AG04449 (cell line): Measurements from ENCODE around the gene SOBP.

Experiments
- CTCF ChIA-PET: fragments of 350-600 bp; formaldehyde crosslinking; extraction: SDS; loops from one replicate; lab custom pipeline; 2021; ENCODE audit warnings: antibody characterized with exemption; lab: Yijun Ruan, JAX
- POLR2A ChIA-PET: fragments of 400-600, 350-600 bp; formaldehyde crosslinking; extraction: SDS; loops from one replicate; lab custom pipeline; 2020; ENCODE audit warnings: antibody characterized with exemption, inconsistent platforms; lab: Yijun Ruan, JAX
- DNase-seq: peaks from one replicate; pipeline ENCODE4 v3.0.0-alpha.2; 2010; ENCODE audit warnings: low read depth, low spot score
- H3K4me3 ChIP-seq: 2 replicates; pipeline ENCODE4 v1.5.1; 2011; ENCODE audit warnings: low read depth, mild to moderate bottlenecking, control low read depth, low read length
- TF ChIP-seq, protein P1 (sequence below): IDR thresholded peaks from one replicate; pipeline ENCODE4 v1.5.1; 2011; ENCODE audit warnings: mild to moderate bottlenecking, moderate library complexity, low read length, control low read depth, inconsistent platforms; ENCODE audit not compliant: insufficient read depth; ENCODE audit errors: missing control alignments

Gene SOBP

GRCh38 chr6:107646776-107647438 is 157.0 kb downstream of the SOBP start:
- TF ChIP-seq, protein P1, sequence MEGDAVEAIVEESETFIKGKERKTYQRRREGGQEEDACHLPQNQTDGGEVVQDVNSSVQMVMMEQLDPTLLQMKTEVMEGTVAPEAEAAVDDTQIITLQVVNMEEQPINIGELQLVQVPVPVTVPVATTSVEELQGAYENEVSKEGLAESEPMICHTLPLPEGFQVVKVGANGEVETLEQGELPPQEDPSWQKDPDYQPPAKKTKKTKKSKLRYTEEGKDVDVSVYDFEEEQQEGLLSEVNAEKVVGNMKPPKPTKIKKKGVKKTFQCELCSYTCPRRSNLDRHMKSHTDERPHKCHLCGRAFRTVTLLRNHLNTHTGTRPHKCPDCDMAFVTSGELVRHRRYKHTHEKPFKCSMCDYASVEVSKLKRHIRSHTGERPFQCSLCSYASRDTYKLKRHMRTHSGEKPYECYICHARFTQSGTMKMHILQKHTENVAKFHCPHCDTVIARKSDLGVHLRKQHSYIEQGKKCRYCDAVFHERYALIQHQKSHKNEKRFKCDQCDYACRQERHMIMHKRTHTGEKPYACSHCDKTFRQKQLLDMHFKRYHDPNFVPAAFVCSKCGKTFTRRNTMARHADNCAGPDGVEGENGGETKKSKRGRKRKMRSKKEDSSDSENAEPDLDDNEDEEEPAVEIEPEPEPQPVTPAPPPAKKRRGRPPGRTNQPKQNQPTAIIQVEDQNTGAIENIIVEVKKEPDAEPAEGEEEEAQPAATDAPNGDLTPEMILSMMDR: no peak
- CTCF ChIA-PET: interaction anchor here (1.3 to 1.7 kb wide), 2 partner anchors 9 to 11 kb away, joined by 4 to 5 read pairs; no protein-coding TSS in a partner anchor
- DNase-seq: no peak
- POLR2A ChIA-PET: no interaction called here
- H3K4me3 ChIP-seq: no peak overlapping the region

GRCh38 chr6:107647439-107647948 is 157.6 kb downstream of the SOBP start:
- DNase-seq: no peak
- TF ChIP-seq, protein P1: no peak
- no peak overlapping the region for H3K4me3 ChIP-seq
- CTCF ChIA-PET: interaction anchor here (1.3 to 1.7 kb wide), 2 partner anchors 9 to 12 kb away, joined by 4 to 5 read pairs; no protein-coding TSS in a partner anchor
- POLR2A ChIA-PET: no interaction called here

DNA sequence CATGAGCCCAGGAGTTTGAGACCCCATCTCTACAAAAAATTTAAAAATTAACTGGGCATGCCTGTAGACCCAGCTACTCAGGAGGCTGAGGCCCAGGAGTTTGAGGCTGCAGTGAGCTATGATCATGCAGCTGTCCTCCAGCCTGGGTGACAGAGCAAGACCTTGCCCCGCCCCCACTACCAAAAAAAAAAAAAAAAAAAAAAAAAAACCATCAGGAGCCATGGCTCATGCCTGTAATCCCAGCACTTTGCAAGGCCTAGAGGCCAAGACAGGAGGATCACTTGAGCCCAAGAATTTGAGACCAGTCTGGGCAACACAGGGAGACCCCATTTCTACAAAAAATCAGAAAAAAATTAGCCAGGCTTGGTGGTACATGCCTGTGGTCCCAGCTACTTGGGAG is 159.1 kb downstream of the SOBP start:
- POLR2A ChIA-PET: no interaction called here
- no peak overlapping the region for H3K4me3 ChIP-seq
- CTCF ChIA-PET: no interaction called here
- TF ChIP-seq, protein P1: no peak
- no peak for DNase-seq

DNA sequence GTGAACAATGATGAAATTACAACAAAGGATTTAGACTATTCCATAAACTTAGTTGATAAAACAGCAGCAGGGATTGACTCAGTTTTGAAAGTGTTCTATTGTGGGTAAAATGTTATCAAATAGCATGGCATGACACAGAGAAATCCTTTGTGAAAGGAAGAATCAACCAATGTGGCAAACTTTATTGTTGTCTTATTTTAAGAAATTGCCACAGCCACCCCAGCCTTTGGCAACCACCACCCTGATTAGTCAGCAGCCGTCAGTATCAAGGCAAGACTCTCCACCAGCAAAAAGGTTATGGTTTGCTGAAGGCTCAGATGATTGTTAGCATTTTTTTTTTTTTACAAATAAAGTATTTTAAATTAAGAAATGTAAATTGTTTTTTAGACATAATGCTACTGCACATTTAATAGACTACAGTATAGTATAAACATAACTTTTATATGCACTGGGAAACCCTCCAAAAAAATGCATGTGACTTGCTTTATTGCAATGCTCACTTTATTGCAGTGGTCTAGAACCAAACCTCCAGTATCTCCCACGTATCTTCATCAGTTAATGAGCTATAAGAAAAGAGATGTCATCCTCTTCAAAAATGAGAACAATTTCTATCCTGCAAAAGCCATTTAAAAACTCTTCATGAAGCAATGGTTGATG is 162.7 kb downstream of the SOBP start:
- DNase-seq: no peak
- ChIA-PET CTCF (no interaction called here), POLR2A (no interaction called here)
- TF ChIP-seq, protein P1: no peak
- H3K4me3 ChIP-seq: no peak overlapping the region

DNA sequence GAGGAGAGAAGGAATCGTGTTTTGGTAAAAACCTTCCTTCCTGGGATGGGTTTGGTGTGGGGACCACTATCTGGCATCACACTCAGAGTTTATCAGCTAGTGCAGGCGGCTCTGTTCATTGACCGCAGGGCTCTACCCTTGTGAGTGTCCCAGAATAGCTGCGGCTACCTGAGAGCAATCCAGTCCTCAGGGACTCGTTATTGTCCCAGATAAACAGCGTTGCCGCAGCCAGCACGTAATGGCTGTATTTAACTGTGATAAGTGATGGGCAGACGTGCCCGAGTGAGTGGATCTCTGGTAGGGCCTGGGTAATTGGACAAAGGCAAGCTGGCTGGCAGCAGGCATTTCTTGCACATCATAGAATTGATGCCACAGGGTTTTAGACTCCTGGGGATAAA is 163.3 kb downstream of the SOBP start:
- CTCF ChIA-PET: interaction anchor here (0.8 kb wide), 1 partner anchor 24 kb away, joined by 3 read pairs; no protein-coding TSS in a partner anchor
- TF ChIP-seq, protein P1: no peak
- POLR2A ChIA-PET: no interaction called here
- DNase-seq: no peak
- H3K4me3 ChIP-seq: no peak overlapping the region

DNA sequence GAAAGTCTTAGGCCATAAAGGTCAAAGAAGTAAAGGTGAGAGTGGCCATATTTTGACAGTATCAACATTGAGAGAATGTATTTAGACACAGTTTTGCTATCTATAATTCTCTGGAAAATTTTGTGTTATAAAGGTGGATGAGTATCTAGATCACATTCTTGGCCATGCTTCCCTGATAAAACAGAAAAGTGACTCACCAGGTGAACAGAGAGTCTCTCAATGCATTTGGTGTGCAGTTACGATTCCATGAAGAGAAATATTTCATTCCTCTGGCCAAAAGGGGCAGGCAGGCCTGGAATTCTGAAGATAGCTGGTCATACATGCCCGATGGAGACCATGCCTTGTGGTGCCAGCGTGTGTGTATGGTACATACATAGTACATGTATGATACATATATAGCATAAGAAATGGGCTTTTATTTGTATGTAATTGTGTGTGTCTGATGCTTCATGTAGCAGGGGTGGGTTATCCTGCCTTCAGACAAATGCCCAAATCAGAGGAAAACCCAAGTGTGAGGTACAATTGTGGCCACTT is 164.0 kb downstream of the SOBP start:
- DNase-seq: no peak
- CTCF ChIA-PET: interaction anchor here (0.7 to 0.8 kb wide), 2 partner anchors 23 to 303 kb away, joined by 3 read pairs; no protein-coding TSS in a partner anchor
- H3K4me3 ChIP-seq: no peak overlapping the region
- POLR2A ChIA-PET: no interaction called here
- TF ChIP-seq, protein P1: no peak
